Vagina (tissue), 2 donors: ENCODE data around the gene SPOCK1.

Experiments
- CTCF ChIP-seq, 3 experiments: fragments of 450-650 bp in 2 of 3; fragments of 200-600 bp in 1 of 3; sonication (generic) in 1 of 3; IDR thresholded peaks; one replicate each; pipeline ENCODE4 v1.5.1; 2017 to 2019; ENCODE audit warnings: antibody characterized with exemption in 3 of 3, mild to moderate bottlenecking in 2 of 3, moderate library complexity in 2 of 3
- POLR2AphosphoS5 ChIP-seq, 2 donors: sonication (generic); formaldehyde crosslinking; IDR thresholded peaks; one replicate each; pipeline ENCODE4 v1.9.0; 2017; ENCODE audit warnings: antibody characterized with exemption in 2 of 2, mild to moderate bottlenecking in 2 of 2, low read depth in 1 of 2; ENCODE audit not compliant: insufficient read depth in 1 of 2

- no peak for TF ChIP-seq POLR2AphosphoS5 (IDR thresholded peaks at IDR 0.05; ENCODE audit: insufficient read depth in 1 of 2, low read depth in 1 of 2)
- TF ChIP-seq CTCF (IDR thresholded peaks at IDR 0.05) = no peak
Measured at GRCh38 chr5:137200906-137201700, 298.0 kb downstream of the SPOCK1 start.
